ENCODE results near the gene TMTC2.
A peak's percentile ranks its signal among the peaks of the same experiment; 100 is the strongest.

TMTC2 gene

GRCh38 chr12:82817368-82817767, 130.7 kb downstream of the TMTC2 start:
- H3K36me3 ChIP-seq (ENCODE audit: control insufficient read depth, insufficient read depth, low read length): no peaks in the 10 kb centered on the region
- H3K27ac ChIP-seq (ENCODE audit: low read depth, low read length, severe bottlenecking): no peak overlapping the region
- H3K4me1 ChIP-seq (ENCODE audit: control insufficient read depth, insufficient read depth, low read length, poor library complexity, severe bottlenecking): no peaks in the 10 kb centered on the region
- no peaks in the 10 kb centered on the region for H3K9me3 ChIP-seq (ENCODE audit: control insufficient read depth, low read length)
- H3K4me3 ChIP-seq (ENCODE audit: extremely low read depth, insufficient read depth, low read length, poor library complexity, severe bottlenecking): no peak overlapping the region

GRCh38 chr12:82818271-82819035, 131.7 kb downstream of the TMTC2 start:
- Histone ChIP-seq H3K27ac (ENCODE audit: low read depth, low read length, severe bottlenecking) (no peak overlapping the region), H3K36me3 (ENCODE audit: control insufficient read depth, insufficient read depth, low read length) (no peaks in the 10 kb centered on the region), H3K4me3 (ENCODE audit: extremely low read depth, insufficient read depth, low read length, poor library complexity, severe bottlenecking) (no peak overlapping the region), H3K9me3 (ENCODE audit: control insufficient read depth, low read length) (no peaks in the 10 kb centered on the region), H3K4me1 (ENCODE audit: control insufficient read depth, insufficient read depth, low read length, poor library complexity, severe bottlenecking) (no peaks in the 10 kb centered on the region)
- WGBS, 2 experiments (ENCODE audit: insufficient coverage in 2 of 2): no CpG with 5 or more reads among the region's 1 CpG

- Histone ChIP-seq H3K36me3 (ENCODE audit: control insufficient read depth, insufficient read depth, low read length) (no peaks in the 10 kb centered on the region), H3K9me3 (ENCODE audit: control insufficient read depth, low read length) (no peaks in the 10 kb centered on the region), H3K27ac (ENCODE audit: low read depth, low read length, severe bottlenecking) (no peak overlapping the region), H3K4me3 (ENCODE audit: extremely low read depth, insufficient read depth, low read length, poor library complexity, severe bottlenecking) (no peak overlapping the region), H3K4me1 (ENCODE audit: control insufficient read depth, insufficient read depth, low read length, poor library complexity, severe bottlenecking) (peaks cover 15% of the 10 kb centered on the region)
Observed at GRCh38 chr12:82826505-82826904, 139.8 kb downstream of the TMTC2 start.

- Histone ChIP-seq H3K27ac (ENCODE audit: low read depth, low read length, severe bottlenecking) (no peak overlapping the region), H3K4me1 (ENCODE audit: control insufficient read depth, insufficient read depth, low read length, poor library complexity, severe bottlenecking) (peaks cover 14% of the 10 kb centered on the region), H3K36me3 (ENCODE audit: control insufficient read depth, insufficient read depth, low read length) (no peaks in the 10 kb centered on the region), H3K9me3 (ENCODE audit: control insufficient read depth, low read length) (no peaks in the 10 kb centered on the region), H3K4me3 (ENCODE audit: extremely low read depth, insufficient read depth, low read length, poor library complexity, severe bottlenecking) (no peak overlapping the region)
- whole genome bisulfite sequencing, 2 experiments (ENCODE audit: insufficient coverage in 2 of 2): 60% methylated on average over 1 of the region's 2 CpGs; no CpG with 5 or more reads in 1 of the 2 experiments
Observed at GRCh38 chr12:82832096-82832495, 145.4 kb downstream of the TMTC2 start.

GRCh38 chr12:82832981-82833380, 146.3 kb downstream of the TMTC2 start:
- H3K4me1 ChIP-seq (ENCODE audit: control insufficient read depth, insufficient read depth, low read length, poor library complexity, severe bottlenecking): peaks cover 14% of the 10 kb centered on the region

GRCh38 chr12:82833481-82833880, 146.8 kb downstream of the TMTC2 start:
- Histone ChIP-seq H3K9me3 (ENCODE audit: control insufficient read depth, low read length) (no peaks in the 10 kb centered on the region), H3K4me1 (ENCODE audit: control insufficient read depth, insufficient read depth, low read length, poor library complexity, severe bottlenecking) (peaks cover 14% of the 10 kb centered on the region), H3K4me3 (ENCODE audit: extremely low read depth, insufficient read depth, low read length, poor library complexity, severe bottlenecking) (no peak overlapping the region), H3K36me3 (ENCODE audit: control insufficient read depth, insufficient read depth, low read length) (no peaks in the 10 kb centered on the region), H3K27ac (ENCODE audit: low read depth, low read length, severe bottlenecking) (no peak overlapping the region)
- no CpG with 5 or more reads among the region's 1 CpG for WGBS, 2 experiments (ENCODE audit: insufficient coverage in 2 of 2)

More at GRCh38 chr12:82832981-82833380, 146.3 kb downstream of the TMTC2 start:
- 80% methylated on average over 1 of the region's 3 CpGs; no CpG with 5 or more reads in 1 of the 2 experiments for WGBS, 2 experiments (ENCODE audit: insufficient coverage in 2 of 2)
- Histone ChIP-seq H3K4me3 (ENCODE audit: extremely low read depth, insufficient read depth, low read length, poor library complexity, severe bottlenecking) (no peak overlapping the region), H3K27ac (ENCODE audit: low read depth, low read length, severe bottlenecking) (no peak overlapping the region), H3K36me3 (ENCODE audit: control insufficient read depth, insufficient read depth, low read length) (no peaks in the 10 kb centered on the region), H3K9me3 (ENCODE audit: control insufficient read depth, low read length) (no peaks in the 10 kb centered on the region)

GRCh38 chr12:82835217-82835616, 148.5 kb downstream of the TMTC2 start:
- H3K36me3 ChIP-seq (ENCODE audit: control insufficient read depth, insufficient read depth, low read length): no peaks in the 10 kb centered on the region
- H3K27ac ChIP-seq (ENCODE audit: low read depth, low read length, severe bottlenecking): peak overlapping the region; percentile 2
- H3K9me3 ChIP-seq (ENCODE audit: control insufficient read depth, low read length): no peaks in the 10 kb centered on the region
- H3K4me1 ChIP-seq (ENCODE audit: control insufficient read depth, insufficient read depth, low read length, poor library complexity, severe bottlenecking): peaks cover 14% of the 10 kb centered on the region
- no peak overlapping the region for H3K4me3 ChIP-seq (ENCODE audit: extremely low read depth, insufficient read depth, low read length, poor library complexity, severe bottlenecking)

- H3K9me3 ChIP-seq (ENCODE audit: control insufficient read depth, low read length): no peaks in the 10 kb centered on the region
- no peaks in the 10 kb centered on the region for H3K36me3 ChIP-seq (ENCODE audit: control insufficient read depth, insufficient read depth, low read length)
- H3K27ac ChIP-seq (ENCODE audit: low read depth, low read length, severe bottlenecking): no peak overlapping the region
- H3K4me3 ChIP-seq (ENCODE audit: extremely low read depth, insufficient read depth, low read length, poor library complexity, severe bottlenecking): no peak overlapping the region
- H3K4me1 ChIP-seq (ENCODE audit: control insufficient read depth, insufficient read depth, low read length, poor library complexity, severe bottlenecking): peaks cover 14% of the 10 kb centered on the region
- WGBS, 2 experiments (ENCODE audit: insufficient coverage in 2 of 2): 60 to 86% methylated on average over 1 of the region's 1 CpG
Observed at GRCh38 chr12:82838131-82838551, 151.4 kb downstream of the TMTC2 start.

GRCh38 chr12:82838827-82839226, 152.1 kb downstream of the TMTC2 start:
- WGBS, 2 experiments (ENCODE audit: insufficient coverage in 2 of 2): 100% methylated on average over 1 of the region's 1 CpG; no CpG with 5 or more reads in 1 of the 2 experiments
- Histone ChIP-seq H3K36me3 (ENCODE audit: control insufficient read depth, insufficient read depth, low read length) (no peaks in the 10 kb centered on the region), H3K4me1 (ENCODE audit: control insufficient read depth, insufficient read depth, low read length, poor library complexity, severe bottlenecking) (peaks cover 14% of the 10 kb centered on the region), H3K27ac (ENCODE audit: low read depth, low read length, severe bottlenecking) (no peak overlapping the region), H3K4me3 (ENCODE audit: extremely low read depth, insufficient read depth, low read length, poor library complexity, severe bottlenecking) (no peak overlapping the region), H3K9me3 (ENCODE audit: control insufficient read depth, low read length) (no peaks in the 10 kb centered on the region)

GRCh38 chr12:82839796-82840195, 153.1 kb downstream of the TMTC2 start:
- 88 to 98% methylated on average over 3 to 4 of the region's 4 CpGs for WGBS, 2 experiments (ENCODE audit: insufficient coverage in 2 of 2)
- Histone ChIP-seq H3K9me3 (ENCODE audit: control insufficient read depth, low read length) (no peaks in the 10 kb centered on the region), H3K4me3 (ENCODE audit: extremely low read depth, insufficient read depth, low read length, poor library complexity, severe bottlenecking) (no peak overlapping the region), H3K27ac (ENCODE audit: low read depth, low read length, severe bottlenecking) (no peak overlapping the region), H3K36me3 (ENCODE audit: control insufficient read depth, insufficient read depth, low read length) (no peaks in the 10 kb centered on the region), H3K4me1 (ENCODE audit: control insufficient read depth, insufficient read depth, low read length, poor library complexity, severe bottlenecking) (peaks cover 8% of the 10 kb centered on the region)

- H3K4me3 ChIP-seq (ENCODE audit: extremely low read depth, insufficient read depth, low read length, poor library complexity, severe bottlenecking): no peak overlapping the region
- H3K9me3 ChIP-seq (ENCODE audit: control insufficient read depth, low read length): no peaks in the 10 kb centered on the region
- 90 to 98% methylated on average over 2 to 5 of the region's 7 CpGs for WGBS, 2 experiments (ENCODE audit: insufficient coverage in 2 of 2)
- H3K27ac ChIP-seq (ENCODE audit: low read depth, low read length, severe bottlenecking): no peak overlapping the region
- H3K36me3 ChIP-seq (ENCODE audit: control insufficient read depth, insufficient read depth, low read length): no peaks in the 10 kb centered on the region
- no peaks in the 10 kb centered on the region for H3K4me1 ChIP-seq (ENCODE audit: control insufficient read depth, insufficient read depth, low read length, poor library complexity, severe bottlenecking)
Observed at GRCh38 chr12:82841487-82841904, 154.8 kb downstream of the TMTC2 start.

All from mesodermal cell (in vitro differentiated cells).